Neural cell (in vitro differentiated cells): ENCODE data around the gene TLR9.

Source experiments
- CTCF ChIP-seq: fragments of 450-650 bp; IDR thresholded peaks from 2 replicates; pipeline ENCODE4 v1.5.1; 2014; ENCODE audit warnings: antibody characterized with exemption, mild to moderate bottlenecking, moderate library complexity; ENCODE audit not compliant: poor library complexity, severe bottlenecking
- EP300 ChIP-seq: fragments of 450-650 bp; conservative IDR thresholded peaks from 2 replicates; pipeline ENCODE4 v1.6.1; 2014; ENCODE audit warnings: antibody characterized with exemption, mild to moderate bottlenecking, moderate library complexity; ENCODE audit not compliant: poor library complexity, severe bottlenecking
- EZH2 ChIP-seq: fragments of 200-600, 300-800 bp; shearing (Covaris generic), sonication (generic); IDR thresholded peaks from 2 replicates; pipeline ENCODE4 v1.6.1; 2014; ENCODE audit warnings: antibody characterized with exemption, low read length, borderline replicate concordance, mild to moderate bottlenecking; ENCODE audit not compliant: insufficient read depth, poor library complexity, severe bottlenecking
- MXI1 ChIP-seq: fragments of 450-650 bp; conservative IDR thresholded peaks from 2 replicates; pipeline ENCODE4 v1.6.1; 2014; ENCODE audit warnings: antibody characterized with exemption, mild to moderate bottlenecking; ENCODE audit not compliant: poor library complexity, severe bottlenecking
- POLR2AphosphoS5 ChIP-seq: IDR thresholded peaks from 2 replicates; pipeline ENCODE4 v1.6.1; 2012
- RAD21 ChIP-seq: fragments of 450-650 bp; conservative IDR thresholded peaks from 2 replicates; pipeline ENCODE4 v1.6.1; 2014; ENCODE audit warnings: antibody characterized with exemption, mild to moderate bottlenecking, moderate library complexity
- REST ChIP-seq: IDR thresholded peaks from 2 replicates; pipeline ENCODE4 v1.6.1; 2012; ENCODE audit warnings: borderline replicate concordance
- SMC3 ChIP-seq: fragments of 450-650 bp; conservative IDR thresholded peaks from 2 replicates; pipeline ENCODE4 v1.6.1; 2014; ENCODE audit warnings: antibody characterized with exemption, mild to moderate bottlenecking, moderate library complexity; ENCODE audit not compliant: poor library complexity
- TAF1 ChIP-seq: IDR thresholded peaks from 2 replicates; pipeline ENCODE4 v1.6.1; 2012; ENCODE audit warnings: low read depth

GRCh38 chr3:52195823-52196331, 29.6 kb downstream of the TLR9 start:
- TF ChIP-seq REST (no peak), EP300 (no peak), POLR2AphosphoS5 (no peak), CTCF (no peak), EZH2 (no peak), RAD21 (no peak), SMC3 (no peak), TAF1 (no peak), MXI1 (no peak)
